Neural cell (in vitro differentiated cells): ENCODE data around the gene USP46. TPM values are rescaled to one million over a fixed set of nuclear protein-coding genes. Genes with fewer than 3 reads are reported as not detected.

ENCODE experiments used
- H2AFZ ChIP-seq: fragments of 200-600, 300-800 bp; sonication (generic), shearing (Covaris generic); 2 replicates; pipeline ENCODE4 v1.6.0; 2014; ENCODE audit warnings: low read depth, mild to moderate bottlenecking, antibody characterized with exemption, low read length, moderate library complexity
- H3F3A ChIP-seq: fragments of 200-600 bp; shearing (Covaris generic); 2 replicates; pipeline ENCODE4 v1.6.1; 2016; ENCODE audit warnings: mild to moderate bottlenecking, moderate library complexity, mixed read lengths, antibody characterized with exemption, low read length; ENCODE audit not compliant: insufficient read depth, poor library complexity, severe bottlenecking
- H3K27ac ChIP-seq: fragments of 200-600, 300-800 bp; sonication (generic), shearing (Covaris generic); 2 replicates; pipeline ENCODE4 v1.5.1; 2014; ENCODE audit warnings: mild to moderate bottlenecking, low read length, moderate library complexity
- H3K27me3 ChIP-seq: fragments of 300-800, 200-600 bp; sonication (generic), shearing (Covaris generic); 2 replicates; pipeline ENCODE4 v1.6.0; 2014; ENCODE audit warnings: mild to moderate bottlenecking, low read depth, low read length, moderate library complexity; ENCODE audit not compliant: insufficient read depth
- H3K36me3 ChIP-seq: fragments of 300-800, 200-600 bp; sonication (generic), shearing (Covaris generic); 2 replicates; pipeline ENCODE4 v1.5.1; 2014; ENCODE audit warnings: mild to moderate bottlenecking, antibody characterized with exemption, low read length, moderate library complexity; ENCODE audit not compliant: insufficient read depth
- H3K4me2 ChIP-seq: fragments of 300-800, 200-600 bp; sonication (generic), shearing (Covaris generic); 2 replicates; pipeline ENCODE4 v1.6.0; 2014; ENCODE audit warnings: mild to moderate bottlenecking, low read length
- H3K4me3 ChIP-seq: fragments of 300-800, 200-600 bp; sonication (generic), shearing (Covaris generic); 2 replicates; pipeline ENCODE4 v1.5.1; 2014; ENCODE audit warnings: mild to moderate bottlenecking, low read length, moderate library complexity
- H3K79me2 ChIP-seq: fragments of 200-600 bp; shearing (Covaris generic); replicated peaks from 2 replicates; pipeline ENCODE4 v1.6.0; 2014; ENCODE audit warnings: mild to moderate bottlenecking, low read length, moderate library complexity; ENCODE audit not compliant: insufficient read depth
- H3K9ac ChIP-seq: fragments of 300-800, 200-600 bp; sonication (generic), shearing (Covaris generic); 2 replicates; pipeline ENCODE4 v1.6.1; 2016; ENCODE audit warnings: mild to moderate bottlenecking, low read length, mixed read lengths
- H3K9me2 ChIP-seq: fragments of 200-600 bp; shearing (Covaris generic); 2 replicates; pipeline ENCODE4 v1.6.1; 2016; ENCODE audit warnings: mild to moderate bottlenecking, low read length, mixed read lengths; ENCODE audit not compliant: insufficient read depth
- H3K9me3 ChIP-seq: fragments of 200-600, 300-800 bp; sonication (generic), shearing (Covaris generic); 2 replicates; pipeline ENCODE4 v1.6.1; 2016; ENCODE audit warnings: mild to moderate bottlenecking, mixed run types, low read length, moderate library complexity, mixed read lengths
- H4K20me1 ChIP-seq: fragments of 200-600 bp; shearing (Covaris generic); 2 replicates; pipeline ENCODE4 v1.6.1; 2016; ENCODE audit warnings: mild to moderate bottlenecking, mixed run types; ENCODE audit not compliant: insufficient read depth
- CTCF ChIP-seq: fragments of 450-650 bp; IDR thresholded peaks from 2 replicates; pipeline ENCODE4 v1.5.1; 2014; ENCODE audit warnings: antibody characterized with exemption, mild to moderate bottlenecking, moderate library complexity; ENCODE audit not compliant: poor library complexity, severe bottlenecking
- EP300 ChIP-seq: fragments of 450-650 bp; conservative IDR thresholded peaks from 2 replicates; pipeline ENCODE4 v1.6.1; 2014; ENCODE audit warnings: antibody characterized with exemption, mild to moderate bottlenecking, moderate library complexity; ENCODE audit not compliant: poor library complexity, severe bottlenecking
- EZH2 ChIP-seq: fragments of 200-600, 300-800 bp; shearing (Covaris generic), sonication (generic); IDR thresholded peaks from 2 replicates; pipeline ENCODE4 v1.6.1; 2014; ENCODE audit warnings: antibody characterized with exemption, low read length, borderline replicate concordance, mild to moderate bottlenecking; ENCODE audit not compliant: insufficient read depth, poor library complexity, severe bottlenecking
- MXI1 ChIP-seq: fragments of 450-650 bp; conservative IDR thresholded peaks from 2 replicates; pipeline ENCODE4 v1.6.1; 2014; ENCODE audit warnings: antibody characterized with exemption, mild to moderate bottlenecking; ENCODE audit not compliant: poor library complexity, severe bottlenecking
- POLR2AphosphoS5 ChIP-seq: IDR thresholded peaks from 2 replicates; pipeline ENCODE4 v1.6.1; 2012
- RAD21 ChIP-seq: fragments of 450-650 bp; conservative IDR thresholded peaks from 2 replicates; pipeline ENCODE4 v1.6.1; 2014; ENCODE audit warnings: antibody characterized with exemption, mild to moderate bottlenecking, moderate library complexity
- REST ChIP-seq: IDR thresholded peaks from 2 replicates; pipeline ENCODE4 v1.6.1; 2012; ENCODE audit warnings: borderline replicate concordance
- SMC3 ChIP-seq: fragments of 450-650 bp; conservative IDR thresholded peaks from 2 replicates; pipeline ENCODE4 v1.6.1; 2014; ENCODE audit warnings: antibody characterized with exemption, mild to moderate bottlenecking, moderate library complexity; ENCODE audit not compliant: poor library complexity
- TAF1 ChIP-seq: IDR thresholded peaks from 2 replicates; pipeline ENCODE4 v1.6.1; 2012; ENCODE audit warnings: low read depth
- polyA plus RNA-seq: library from polyadenylated mRNA; depleted of rRNA; stranded (reverse); fragments of >200 nt; gene quantifications from 2 replicates; pipeline ENCODE4 v1.2.3, GENCODE V29; 2014

Gene USP46
- polyA plus RNA-seq, 1 donor from 2014 or later = 14.1 TPM

- Histone ChIP-seq H3K4me3 (no peak overlapping the region), H3K9ac (no peak overlapping the region), H3K9me2 (no peaks in the 10 kb centered on the region), H3F3A (no peaks in the 10 kb centered on the region), H2AFZ (no peak overlapping the region), H3K4me2 (no peak overlapping the region), H3K79me2 (no peaks in the 10 kb centered on the region), H4K20me1 (no peaks in the 10 kb centered on the region), H3K27ac (no peak overlapping the region), H3K27me3 (no peaks in the 10 kb centered on the region), H3K36me3 (no peaks in the 10 kb centered on the region), H3K9me3 (no peaks in the 10 kb centered on the region)
- TF ChIP-seq REST (no peak), MXI1 (no peak), SMC3 (no peak), EP300 (no peak), RAD21 (no peak), TAF1 (no peak), EZH2 (no peak), POLR2AphosphoS5 (no peak), CTCF (no peak)
These were observed 17.4 kb upstream of the USP46 start for GRCh38 chr4:52676536-52676935.

- H3K36me3 ChIP-seq = no peaks in the 10 kb centered on the region
- no peaks in the 10 kb centered on the region for H3K79me2 ChIP-seq
- no peaks in the 10 kb centered on the region for H3K27me3 ChIP-seq
- no peaks in the 10 kb centered on the region for H3K9me3 ChIP-seq
- TF ChIP-seq CTCF = no peak
- TF ChIP-seq POLR2AphosphoS5 = no peak
- no peak for TF ChIP-seq RAD21
- no peak for TF ChIP-seq SMC3
- no peak for TF ChIP-seq MXI1
- no peak for TF ChIP-seq EP300
- no peak for TF ChIP-seq REST
- TF ChIP-seq EZH2 = no peak
- TF ChIP-seq TAF1 = no peak
- H4K20me1 ChIP-seq = no peaks in the 10 kb centered on the region
- no peaks in the 10 kb centered on the region for H3K9me2 ChIP-seq
- H3K4me2 ChIP-seq = no peak overlapping the region
- no peak overlapping the region for H3K27ac ChIP-seq
- no peak overlapping the region for H3K4me3 ChIP-seq
- H2AFZ ChIP-seq = no peak overlapping the region
- H3K9ac ChIP-seq = no peak overlapping the region
- H3F3A ChIP-seq = no peaks in the 10 kb centered on the region
These were observed 16.0 kb upstream of the USP46 start for GRCh38 chr4:52675111-52675510.
